SK-N-SH treated with all-trans-retinoic acid at 6 μM for 48 hours (cell line): ENCODE results near the gene B3GNT7.

ENCODE experiments used
- ATAC-seq: fragments of 200-7000 bp; cut with Tn5 transposase; 3 replicates; pipeline ENCODE4 v1.9.1; 2020; ENCODE audit warnings: mild to moderate bottlenecking, moderate library complexity
- ARNTL ChIP-seq: fragments of 450-650 bp; formaldehyde crosslinking; IDR thresholded peaks from 2 replicates; pipeline ENCODE4 v1.5.0; 2020; ENCODE audit warnings: low read depth, mild to moderate bottlenecking, moderate library complexity, borderline replicate concordance
- BACH2 ChIP-seq: fragments of 250-450 bp; sonication (Bioruptor Pico); IDR thresholded peaks from 2 replicates; pipeline ENCODE4 v1.9.0; 2021; ENCODE audit warnings: mild to moderate bottlenecking, borderline replicate concordance
- CSDC2 ChIP-seq: fragments of 250-450 bp; sonication (Bioruptor Pico); IDR thresholded peaks from 2 replicates; pipeline ENCODE4 v1.5.0; 2020; ENCODE audit warnings: mild to moderate bottlenecking, moderate library complexity
- ESRRG ChIP-seq: fragments of 250-450 bp; sonication (Bioruptor Pico); IDR thresholded peaks from 2 replicates; pipeline ENCODE4 v1.6.1; 2021; ENCODE audit warnings: mild to moderate bottlenecking
- GLIS3 ChIP-seq: fragments of 250-450 bp; sonication (Bioruptor Pico); IDR thresholded peaks from 2 replicates; pipeline ENCODE4 v1.5.0; 2020; ENCODE audit warnings: mild to moderate bottlenecking, moderate library complexity
- ISL1 ChIP-seq: fragments of 250-450 bp; sonication (Bioruptor Pico); IDR thresholded peaks from 2 replicates; pipeline ENCODE4 v2.1.2; 2022; ENCODE audit warnings: mild to moderate bottlenecking, moderate library complexity
- POU6F1 ChIP-seq: fragments of 250-450 bp; sonication (Bioruptor Pico); IDR thresholded peaks from 2 replicates; pipeline ENCODE4 v1.8.0; 2021; ENCODE audit warnings: low read depth, mild to moderate bottlenecking, moderate library complexity, borderline replicate concordance
- PPARA ChIP-seq: fragments of 250-450 bp; sonication (Bioruptor Pico); IDR thresholded peaks from 2 replicates; pipeline ENCODE4 v1.5.0; 2020; ENCODE audit warnings: mild to moderate bottlenecking, borderline replicate concordance
- RARB ChIP-seq: fragments of 250-450 bp; sonication (Bioruptor Pico); IDR thresholded peaks from 2 replicates; pipeline ENCODE4 v1.8.0; 2021; ENCODE audit warnings: mild to moderate bottlenecking, moderate library complexity
- SNAI2 ChIP-seq: fragments of 250-450 bp; sonication (Bioruptor Pico); IDR thresholded peaks from 2 replicates; pipeline ENCODE4 v1.5.0; 2020; ENCODE audit warnings: mild to moderate bottlenecking, moderate library complexity
- TCF4 ChIP-seq: fragments of 250-450 bp; sonication (Bioruptor Pico); IDR thresholded peaks from 2 replicates; pipeline ENCODE4 v1.8.0; 2021; ENCODE audit warnings: mild to moderate bottlenecking, moderate library complexity, borderline replicate concordance
- TOX ChIP-seq: fragments of 250-450 bp; sonication (Bioruptor Pico); IDR thresholded peaks from 2 replicates; pipeline ENCODE4 v1.8.0; 2021; ENCODE audit warnings: mild to moderate bottlenecking, moderate library complexity, borderline replicate concordance
- ZFP3 ChIP-seq: fragments of 250-450 bp; sonication (Bioruptor Pico); IDR thresholded peaks from 2 replicates; pipeline ENCODE4 v1.5.0; 2020; ENCODE audit warnings: mild to moderate bottlenecking, moderate library complexity
- ZFP30 ChIP-seq: fragments of 450-650 bp; formaldehyde crosslinking; IDR thresholded peaks from 2 replicates; pipeline ENCODE4 v1.5.0; 2022; ENCODE audit warnings: mild to moderate bottlenecking, moderate library complexity
- ZNF565 ChIP-seq: fragments of 450-650 bp; formaldehyde crosslinking; conservative IDR thresholded peaks from 2 replicates; pipeline ENCODE4 v1.5.0; 2020; ENCODE audit warnings: low read depth, mild to moderate bottlenecking, moderate library complexity
- ZNF70 ChIP-seq: fragments of 450-650 bp; formaldehyde crosslinking; IDR thresholded peaks from 2 replicates; pipeline ENCODE4 v1.5.0; 2020; ENCODE audit warnings: mild to moderate bottlenecking, moderate library complexity
- ZNF8 ChIP-seq: fragments of 450-650 bp; formaldehyde crosslinking; IDR thresholded peaks from 2 replicates; pipeline ENCODE4 v1.5.0; 2020; ENCODE audit warnings: mild to moderate bottlenecking, moderate library complexity
- TF ChIP-seq, protein P1 (sequence below): fragments of 250-450 bp; sonication (Bioruptor Pico); IDR thresholded peaks from 2 replicates; pipeline ENCODE4 v1.5.1; 2020; ENCODE audit warnings: low read depth, mild to moderate bottlenecking, moderate library complexity
- TF ChIP-seq, protein P2 (sequence below): fragments of 250-450 bp; sonication (Bioruptor Pico); IDR thresholded peaks from 2 replicates; pipeline ENCODE4 v1.8.0; 2020; ENCODE audit warnings: mild to moderate bottlenecking, moderate library complexity, borderline replicate concordance
- TF ChIP-seq, protein P3 (sequence below): fragments of 250-450 bp; sonication (Bioruptor Pico); IDR thresholded peaks from 2 replicates; pipeline ENCODE4 v1.5.1; 2021; ENCODE audit warnings: mild to moderate bottlenecking, moderate library complexity
- TF ChIP-seq, protein P4 (sequence below): fragments of 250-450 bp; sonication (Bioruptor Pico); IDR thresholded peaks from 2 replicates; pipeline ENCODE4 v1.5.0; 2020; ENCODE audit warnings: mild to moderate bottlenecking, moderate library complexity

Gene B3GNT7

GRCh38 chr2:231396058-231396821 lies 730 bp downstream of the B3GNT7 start:
- TF ChIP-seq PPARA (CRISPR knock-in tag) (no peak), ISL1 (CRISPR knock-in tag) (no peak)
- ATAC-seq: no peak

- ATAC-seq: no peak
- TF ChIP-seq ARNTL (CRISPR knock-in tag): no peak
- TF ChIP-seq BACH2: no peak
- no peak for TF ChIP-seq ZFP30 (CRISPR knock-in tag)
- TF ChIP-seq, protein P1, sequence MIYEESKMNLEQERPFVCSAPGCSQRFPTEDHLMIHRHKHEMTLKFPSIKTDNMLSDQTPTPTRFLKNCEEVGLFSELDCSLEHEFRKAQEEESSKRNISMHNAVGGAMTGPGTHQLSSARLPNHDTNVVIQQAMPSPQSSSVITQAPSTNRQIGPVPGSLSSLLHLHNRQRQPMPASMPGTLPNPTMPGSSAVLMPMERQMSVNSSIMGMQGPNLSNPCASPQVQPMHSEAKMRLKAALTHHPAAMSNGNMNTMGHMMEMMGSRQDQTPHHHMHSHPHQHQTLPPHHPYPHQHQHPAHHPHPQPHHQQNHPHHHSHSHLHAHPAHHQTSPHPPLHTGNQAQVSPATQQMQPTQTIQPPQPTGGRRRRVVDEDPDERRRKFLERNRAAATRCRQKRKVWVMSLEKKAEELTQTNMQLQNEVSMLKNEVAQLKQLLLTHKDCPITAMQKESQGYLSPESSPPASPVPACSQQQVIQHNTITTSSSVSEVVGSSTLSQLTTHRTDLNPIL (CRISPR knock-in tag): no peak
- TF ChIP-seq RARB (CRISPR knock-in tag): no peak
Observed at GRCh38 chr2:231397011-231397927, 1.8 kb downstream of the B3GNT7 start.

GRCh38 chr2:231397928-231398294 lies 2.4 kb downstream of the B3GNT7 start:
- TF ChIP-seq ISL1 (CRISPR knock-in tag) (no peak), ZNF70 (no peak), POU6F1 (CRISPR knock-in tag) (no peak), CSDC2 (CRISPR knock-in tag) (no peak), RARB (CRISPR knock-in tag) (no peak), ZFP30 (CRISPR knock-in tag) (no peak), ZFP3 (no peak), ZNF565 (CRISPR knock-in tag) (no peak), ZNF8 (CRISPR knock-in tag) (no peak), TOX (no peak), SNAI2 (CRISPR knock-in tag) (no peak), GLIS3 (no peak), ESRRG (CRISPR knock-in tag) (no peak), TCF4 (CRISPR knock-in tag) (no peak), ARNTL (CRISPR knock-in tag) (no peak)
- TF ChIP-seq, protein P1 (CRISPR knock-in tag): no peak
- TF ChIP-seq, protein P2, sequence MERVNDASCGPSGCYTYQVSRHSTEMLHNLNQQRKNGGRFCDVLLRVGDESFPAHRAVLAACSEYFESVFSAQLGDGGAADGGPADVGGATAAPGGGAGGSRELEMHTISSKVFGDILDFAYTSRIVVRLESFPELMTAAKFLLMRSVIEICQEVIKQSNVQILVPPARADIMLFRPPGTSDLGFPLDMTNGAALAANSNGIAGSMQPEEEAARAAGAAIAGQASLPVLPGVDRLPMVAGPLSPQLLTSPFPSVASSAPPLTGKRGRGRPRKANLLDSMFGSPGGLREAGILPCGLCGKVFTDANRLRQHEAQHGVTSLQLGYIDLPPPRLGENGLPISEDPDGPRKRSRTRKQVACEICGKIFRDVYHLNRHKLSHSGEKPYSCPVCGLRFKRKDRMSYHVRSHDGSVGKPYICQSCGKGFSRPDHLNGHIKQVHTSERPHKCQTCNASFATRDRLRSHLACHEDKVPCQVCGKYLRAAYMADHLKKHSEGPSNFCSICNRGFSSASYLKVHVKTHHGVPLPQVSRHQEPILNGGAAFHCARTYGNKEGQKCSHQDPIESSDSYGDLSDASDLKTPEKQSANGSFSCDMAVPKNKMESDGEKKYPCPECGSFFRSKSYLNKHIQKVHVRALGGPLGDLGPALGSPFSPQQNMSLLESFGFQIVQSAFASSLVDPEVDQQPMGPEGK (CRISPR knock-in tag): no peak
- TF ChIP-seq, protein P3, sequence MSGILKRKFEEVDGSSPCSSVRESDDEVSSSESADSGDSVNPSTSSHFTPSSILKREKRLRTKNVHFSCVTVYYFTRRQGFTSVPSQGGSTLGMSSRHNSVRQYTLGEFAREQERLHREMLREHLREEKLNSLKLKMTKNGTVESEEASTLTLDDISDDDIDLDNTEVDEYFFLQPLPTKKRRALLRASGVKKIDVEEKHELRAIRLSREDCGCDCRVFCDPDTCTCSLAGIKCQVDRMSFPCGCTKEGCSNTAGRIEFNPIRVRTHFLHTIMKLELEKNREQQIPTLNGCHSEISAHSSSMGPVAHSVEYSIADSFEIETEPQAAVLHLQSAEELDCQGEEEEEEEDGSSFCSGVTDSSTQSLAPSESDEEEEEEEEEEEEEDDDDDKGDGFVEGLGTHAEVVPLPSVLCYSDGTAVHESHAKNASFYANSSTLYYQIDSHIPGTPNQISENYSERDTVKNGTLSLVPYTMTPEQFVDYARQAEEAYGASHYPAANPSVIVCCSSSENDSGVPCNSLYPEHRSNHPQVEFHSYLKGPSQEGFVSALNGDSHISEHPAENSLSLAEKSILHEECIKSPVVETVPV (CRISPR knock-in tag): no peak
- TF ChIP-seq, protein P4, sequence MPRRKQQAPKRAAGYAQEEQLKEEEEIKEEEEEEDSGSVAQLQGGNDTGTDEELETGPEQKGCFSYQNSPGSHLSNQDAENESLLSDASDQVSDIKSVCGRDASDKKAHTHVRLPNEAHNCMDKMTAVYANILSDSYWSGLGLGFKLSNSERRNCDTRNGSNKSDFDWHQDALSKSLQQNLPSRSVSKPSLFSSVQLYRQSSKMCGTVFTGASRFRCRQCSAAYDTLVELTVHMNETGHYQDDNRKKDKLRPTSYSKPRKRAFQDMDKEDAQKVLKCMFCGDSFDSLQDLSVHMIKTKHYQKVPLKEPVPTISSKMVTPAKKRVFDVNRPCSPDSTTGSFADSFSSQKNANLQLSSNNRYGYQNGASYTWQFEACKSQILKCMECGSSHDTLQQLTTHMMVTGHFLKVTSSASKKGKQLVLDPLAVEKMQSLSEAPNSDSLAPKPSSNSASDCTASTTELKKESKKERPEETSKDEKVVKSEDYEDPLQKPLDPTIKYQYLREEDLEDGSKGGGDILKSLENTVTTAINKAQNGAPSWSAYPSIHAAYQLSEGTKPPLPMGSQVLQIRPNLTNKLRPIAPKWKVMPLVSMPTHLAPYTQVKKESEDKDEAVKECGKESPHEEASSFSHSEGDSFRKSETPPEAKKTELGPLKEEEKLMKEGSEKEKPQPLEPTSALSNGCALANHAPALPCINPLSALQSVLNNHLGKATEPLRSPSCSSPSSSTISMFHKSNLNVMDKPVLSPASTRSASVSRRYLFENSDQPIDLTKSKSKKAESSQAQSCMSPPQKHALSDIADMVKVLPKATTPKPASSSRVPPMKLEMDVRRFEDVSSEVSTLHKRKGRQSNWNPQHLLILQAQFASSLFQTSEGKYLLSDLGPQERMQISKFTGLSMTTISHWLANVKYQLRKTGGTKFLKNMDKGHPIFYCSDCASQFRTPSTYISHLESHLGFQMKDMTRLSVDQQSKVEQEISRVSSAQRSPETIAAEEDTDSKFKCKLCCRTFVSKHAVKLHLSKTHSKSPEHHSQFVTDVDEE (CRISPR knock-in tag): no peak
- no peak for ATAC-seq
